ENCODE measurements around the gene LRMDA.

DNA sequence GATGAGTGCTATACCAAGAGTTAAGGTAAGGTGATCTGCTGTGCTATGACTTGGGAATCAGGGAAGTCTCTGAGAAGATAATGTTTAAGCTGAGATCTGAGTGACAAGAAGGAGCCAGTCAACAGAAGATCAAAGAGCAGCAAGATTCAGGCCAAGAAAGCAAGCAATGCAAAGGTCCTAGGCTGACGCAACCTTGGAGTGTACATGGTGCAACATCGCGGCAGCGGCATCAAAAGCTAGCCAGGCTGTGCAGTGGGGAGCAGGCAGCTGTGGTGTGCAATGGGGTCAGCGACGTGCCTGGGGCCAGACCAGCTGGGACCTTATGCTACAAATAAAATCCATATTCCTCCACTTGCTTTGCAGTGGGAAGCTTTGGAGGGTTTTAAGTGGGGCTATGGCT, 324.1 kb downstream of the LRMDA start:
- TF ChIP-seq, protein P1, sequence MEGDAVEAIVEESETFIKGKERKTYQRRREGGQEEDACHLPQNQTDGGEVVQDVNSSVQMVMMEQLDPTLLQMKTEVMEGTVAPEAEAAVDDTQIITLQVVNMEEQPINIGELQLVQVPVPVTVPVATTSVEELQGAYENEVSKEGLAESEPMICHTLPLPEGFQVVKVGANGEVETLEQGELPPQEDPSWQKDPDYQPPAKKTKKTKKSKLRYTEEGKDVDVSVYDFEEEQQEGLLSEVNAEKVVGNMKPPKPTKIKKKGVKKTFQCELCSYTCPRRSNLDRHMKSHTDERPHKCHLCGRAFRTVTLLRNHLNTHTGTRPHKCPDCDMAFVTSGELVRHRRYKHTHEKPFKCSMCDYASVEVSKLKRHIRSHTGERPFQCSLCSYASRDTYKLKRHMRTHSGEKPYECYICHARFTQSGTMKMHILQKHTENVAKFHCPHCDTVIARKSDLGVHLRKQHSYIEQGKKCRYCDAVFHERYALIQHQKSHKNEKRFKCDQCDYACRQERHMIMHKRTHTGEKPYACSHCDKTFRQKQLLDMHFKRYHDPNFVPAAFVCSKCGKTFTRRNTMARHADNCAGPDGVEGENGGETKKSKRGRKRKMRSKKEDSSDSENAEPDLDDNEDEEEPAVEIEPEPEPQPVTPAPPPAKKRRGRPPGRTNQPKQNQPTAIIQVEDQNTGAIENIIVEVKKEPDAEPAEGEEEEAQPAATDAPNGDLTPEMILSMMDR (IDR thresholded peaks at IDR 0.05) = no peak
- TF ChIP-seq POLR2A (IDR thresholded peaks at IDR 0.05) = no peak
